Endodermal cell (in vitro differentiated cells): Measurements from ENCODE around the gene FKBP14. TPM values are rescaled to one million over a fixed set of nuclear protein-coding genes. Genes with fewer than 3 reads are reported as not detected.

Experiments used
- DNase-seq: peaks from one replicate; pipeline ENCODE4 v3.0.0-alpha.2; 2017
- H3K27ac ChIP-seq: 2 replicates; pipeline ENCODE4 v1.5.1; 2013; ENCODE audit warnings: mild to moderate bottlenecking, low read depth, low read length, moderate library complexity
- H3K27me3 ChIP-seq: 2 replicates; pipeline ENCODE4 v1.6.1; 2013; ENCODE audit warnings: mild to moderate bottlenecking, low read length, moderate library complexity; ENCODE audit not compliant: insufficient read depth, control insufficient read depth, poor library complexity, severe bottlenecking
- H3K36me3 ChIP-seq: 2 replicates; pipeline ENCODE4 v1.7.0; 2013; ENCODE audit warnings: mild to moderate bottlenecking, low read length, moderate library complexity; ENCODE audit not compliant: control insufficient read depth, insufficient read depth
- H3K4me1 ChIP-seq: one replicate; pipeline ENCODE4 v1.7.0; 2013; ENCODE audit warnings: low read length; ENCODE audit not compliant: control insufficient read depth, insufficient read depth
- H3K4me3 ChIP-seq: 2 replicates; pipeline ENCODE4 v1.5.1; 2013; ENCODE audit warnings: mild to moderate bottlenecking, low read length, moderate library complexity
- H3K9ac ChIP-seq: 2 replicates; pipeline ENCODE4 v1.6.1; 2013; ENCODE audit warnings: mild to moderate bottlenecking, low read length, moderate library complexity; ENCODE audit not compliant: poor library complexity, severe bottlenecking; ENCODE audit errors: extremely low read depth
- H3K9me3 ChIP-seq: 2 replicates; pipeline ENCODE4 v1.6.1; 2013; ENCODE audit warnings: mild to moderate bottlenecking, low read length, moderate library complexity; ENCODE audit not compliant: control insufficient read depth
- H3K27ac Mint-ChIP-seq: 2 replicates; pipeline ENCODE4 v1.8.0; 2020; ENCODE audit warnings: mixed read lengths
- H3K27me3 Mint-ChIP-seq: 2 replicates; pipeline ENCODE4 v1.8.0; 2021; ENCODE audit warnings: mild to moderate bottlenecking, mixed read lengths; ENCODE audit not compliant: insufficient read depth
- H3K36me3 Mint-ChIP-seq: 2 replicates; pipeline ENCODE4 v1.8.0; 2020; ENCODE audit warnings: low read depth, mixed read lengths
- H3K4me1 Mint-ChIP-seq: 2 replicates; pipeline ENCODE4 v1.8.0; 2020; ENCODE audit warnings: mixed read lengths
- H3K4me3 Mint-ChIP-seq: 2 replicates; pipeline ENCODE4 v1.8.0; 2020; ENCODE audit warnings: mild to moderate bottlenecking, moderate library complexity, mixed read lengths
- H3K9me3 Mint-ChIP-seq: 2 replicates; pipeline ENCODE4 v1.8.0; 2020; ENCODE audit warnings: mild to moderate bottlenecking, mixed read lengths
- WGBS, 2 experiments: methylation state at CpG; one replicate each; pipeline versions ENCODE4 v1.1.5 to v1.1.7; 2013; ENCODE audit warnings: missing lambda C conversion rate in 2 of 2, mixed read lengths in 1 of 2; ENCODE audit not compliant: insufficient coverage in 1 of 2, insufficient read length in 1 of 2; 5-methylcytosine and 5-hydroxymethylcytosine counted together
- total RNA-seq, 2 donors: library from RNA; stranded (reverse); fragmentation: NEBNext Ultra II Directional in 1 of 2; extraction: Animal tissue kit (Norgen Biotek cat#: 25700) in 1 of 2; gene quantifications; 2 replicates in 1 of 2; 3 replicates in 1 of 2; pipeline ENCODE4 v1.2.1, GENCODE V29; 2021
- TF ChIP-seq, protein P1 (sequence below): fragments of 200-600 bp; sonication (generic); conservative IDR thresholded peaks from 2 replicates; pipeline ENCODE4 v1.5.0; 2021; ENCODE audit warnings: antibody characterized with exemption, mild to moderate bottlenecking

The FKBP14 gene
- total RNA-seq, 2 donors from 2014 or later: 15.1 to 24.8 TPM

GRCh38 chr7:30038196-30038980 is 11.9 kb upstream of the FKBP14 start:
- Histone ChIP-seq H3K36me3 (peaks cover 15% of the 10 kb centered on the region), H3K9me3 (no peaks in the 10 kb centered on the region), H3K9ac (no peak overlapping the region), H3K4me1 (no peaks in the 10 kb centered on the region), H3K4me3 (no peak overlapping the region), H3K27me3 (no peaks in the 10 kb centered on the region), H3K27ac (no peak overlapping the region)
- H3K27me3 Mint-ChIP-seq: no peaks in the 10 kb centered on the region
- DNase-seq: no peak
- H3K9me3 Mint-ChIP-seq: no peaks in the 10 kb centered on the region
- TF ChIP-seq, protein P1, sequence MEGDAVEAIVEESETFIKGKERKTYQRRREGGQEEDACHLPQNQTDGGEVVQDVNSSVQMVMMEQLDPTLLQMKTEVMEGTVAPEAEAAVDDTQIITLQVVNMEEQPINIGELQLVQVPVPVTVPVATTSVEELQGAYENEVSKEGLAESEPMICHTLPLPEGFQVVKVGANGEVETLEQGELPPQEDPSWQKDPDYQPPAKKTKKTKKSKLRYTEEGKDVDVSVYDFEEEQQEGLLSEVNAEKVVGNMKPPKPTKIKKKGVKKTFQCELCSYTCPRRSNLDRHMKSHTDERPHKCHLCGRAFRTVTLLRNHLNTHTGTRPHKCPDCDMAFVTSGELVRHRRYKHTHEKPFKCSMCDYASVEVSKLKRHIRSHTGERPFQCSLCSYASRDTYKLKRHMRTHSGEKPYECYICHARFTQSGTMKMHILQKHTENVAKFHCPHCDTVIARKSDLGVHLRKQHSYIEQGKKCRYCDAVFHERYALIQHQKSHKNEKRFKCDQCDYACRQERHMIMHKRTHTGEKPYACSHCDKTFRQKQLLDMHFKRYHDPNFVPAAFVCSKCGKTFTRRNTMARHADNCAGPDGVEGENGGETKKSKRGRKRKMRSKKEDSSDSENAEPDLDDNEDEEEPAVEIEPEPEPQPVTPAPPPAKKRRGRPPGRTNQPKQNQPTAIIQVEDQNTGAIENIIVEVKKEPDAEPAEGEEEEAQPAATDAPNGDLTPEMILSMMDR: no peak
- H3K27ac Mint-ChIP-seq: peak overlapping the region; percentile 35
- whole genome bisulfite sequencing, 2 experiments: 96 to 100% methylated on average over 1 to 3 of the region's 3 CpGs
- H3K4me1 Mint-ChIP-seq: peaks cover 26% of the 10 kb centered on the region
- H3K4me3 Mint-ChIP-seq: no peak overlapping the region
- peaks cover 15% of the 10 kb centered on the region for H3K36me3 Mint-ChIP-seq

DNA sequence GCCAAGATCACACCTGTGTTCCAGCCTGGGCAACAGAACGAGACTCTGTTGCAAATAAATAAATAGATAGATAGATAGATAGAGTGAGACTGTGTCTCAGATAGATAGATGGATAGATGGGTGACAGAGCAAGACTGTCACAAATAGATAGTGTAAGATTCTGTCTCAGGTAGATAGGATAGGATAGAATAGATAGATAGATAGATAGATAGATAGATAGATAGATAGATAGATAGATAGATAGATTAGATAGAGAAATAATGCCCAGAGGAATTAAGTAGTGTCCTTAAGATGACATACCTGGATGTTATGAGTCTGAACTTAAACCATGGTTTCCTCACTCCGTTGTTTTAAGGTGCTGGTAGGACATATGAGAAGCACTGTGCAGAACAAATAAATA is 9.7 kb upstream of the FKBP14 start:
- H3K4me1 Mint-ChIP-seq: peaks cover 18% of the 10 kb centered on the region
- 93 to 94% methylated on average over 2 of the region's 2 CpGs for WGBS, 2 experiments
- H3K27me3 Mint-ChIP-seq: no peaks in the 10 kb centered on the region
- Histone ChIP-seq H3K4me3 (no peak overlapping the region), H3K36me3 (peaks cover 22% of the 10 kb centered on the region), H3K9ac (no peak overlapping the region), H3K27me3 (no peaks in the 10 kb centered on the region), H3K27ac (no peak overlapping the region), H3K4me1 (no peaks in the 10 kb centered on the region), H3K9me3 (no peaks in the 10 kb centered on the region)
- no peak overlapping the region for H3K27ac Mint-ChIP-seq
- no peak overlapping the region for H3K4me3 Mint-ChIP-seq
- peaks cover 13% of the 10 kb centered on the region for H3K36me3 Mint-ChIP-seq
- TF ChIP-seq, protein P1: no peak
- H3K9me3 Mint-ChIP-seq: no peaks in the 10 kb centered on the region
- no peak for DNase-seq

DNA sequence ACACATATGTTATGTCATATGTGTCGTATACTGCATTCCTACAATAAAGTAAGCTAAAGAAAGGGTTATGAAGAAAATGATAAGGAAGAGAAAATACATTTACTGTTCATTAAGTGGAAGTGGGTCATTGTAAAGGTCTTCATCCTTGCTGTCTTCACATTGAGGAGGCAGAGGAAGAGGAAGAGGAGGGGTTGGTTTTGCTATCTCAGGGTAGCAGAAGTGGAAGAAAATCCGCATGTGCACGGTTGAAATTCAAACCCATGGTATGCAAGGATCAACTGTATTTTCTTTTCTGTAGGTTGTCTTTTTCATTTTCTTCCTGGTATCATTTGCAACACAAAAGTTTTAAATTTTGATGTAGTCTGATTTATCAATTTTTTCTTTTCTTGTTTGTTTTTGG is 8.0 kb upstream of the FKBP14 start:
- Mint-ChIP-seq H3K36me3 (peaks cover 13% of the 10 kb centered on the region), H3K4me1 (peaks cover 9% of the 10 kb centered on the region), H3K27me3 (no peaks in the 10 kb centered on the region), H3K4me3 (no peak overlapping the region), H3K9me3 (no peaks in the 10 kb centered on the region), H3K27ac (no peak overlapping the region)
- Histone ChIP-seq H3K9me3 (no peaks in the 10 kb centered on the region), H3K4me1 (no peaks in the 10 kb centered on the region), H3K27me3 (no peaks in the 10 kb centered on the region), H3K27ac (no peak overlapping the region), H3K4me3 (no peak overlapping the region), H3K9ac (no peak overlapping the region), H3K36me3 (peaks cover 22% of the 10 kb centered on the region)
- no peak for DNase-seq
- TF ChIP-seq, protein P1: no peak
- whole genome bisulfite sequencing, 2 experiments: 93 to 95% methylated on average over 2 to 3 of the region's 3 CpGs
